ENCODE data around the gene CPZ.

CPZ gene

GRCh38 chr4:8598391-8599090, 6.0 kb downstream of the CPZ start:
- FAIRE-seq (no peak), DNase-seq (ENCODE audit: insufficient read length, low spot score) (no peak)
- no peak for TF ChIP-seq SPI1 (IDR thresholded peaks at IDR 0.05; ENCODE audit: low read depth, low read length)
- TF ChIP-seq POLR2AphosphoS5 (IDR thresholded peaks at IDR 0.05; ENCODE audit: low read depth, low read length): no peak
- TF ChIP-seq POU2F2 (IDR thresholded peaks at IDR 0.05; ENCODE audit: low read depth, low read length): no peak
- TF ChIP-seq PAX5 (IDR thresholded peaks at IDR 0.05; ENCODE audit: insufficient read depth, low read length, severe bottlenecking): no peak

- TF ChIP-seq POLR2AphosphoS5 (IDR thresholded peaks at IDR 0.05; ENCODE audit: low read depth, low read length): no peak
- TF ChIP-seq TAF1 (IDR thresholded peaks at IDR 0.05; ENCODE audit: low read depth, low read length): no peak
- no peak for TF ChIP-seq POU2F2 (IDR thresholded peaks at IDR 0.05; ENCODE audit: low read depth, low read length)
- TF ChIP-seq POLR2A (IDR thresholded peaks at IDR 0.05; ENCODE audit: low read depth, low read length): no peak
- TF ChIP-seq PAX5 (IDR thresholded peaks at IDR 0.05; ENCODE audit: insufficient read depth, low read length, severe bottlenecking): no peak
- no peak for TF ChIP-seq SPI1 (IDR thresholded peaks at IDR 0.05; ENCODE audit: low read depth, low read length)
- DNase-seq (ENCODE audit: insufficient read length, low spot score) (no peak), FAIRE-seq (no peak)
These were observed 6.5 kb downstream of the CPZ start for GRCh38 chr4:8599091-8599460.

- TF ChIP-seq SPI1 (IDR thresholded peaks at IDR 0.05; ENCODE audit: low read depth, low read length) (no peak), POLR2A (IDR thresholded peaks at IDR 0.05; ENCODE audit: low read depth, low read length) (no peak), POLR2AphosphoS5 (IDR thresholded peaks at IDR 0.05; ENCODE audit: low read depth, low read length) (no peak), TAF1 (IDR thresholded peaks at IDR 0.05; ENCODE audit: low read depth, low read length) (no peak), POU2F2 (IDR thresholded peaks at IDR 0.05; ENCODE audit: low read depth, low read length) (no peak), PAX5 (IDR thresholded peaks at IDR 0.05; ENCODE audit: insufficient read depth, low read length, severe bottlenecking) (no peak)
- FAIRE-seq (no peak), DNase-seq (ENCODE audit: insufficient read length, low spot score) (no peak)
These were observed 7.1 kb downstream of the CPZ start for GRCh38 chr4:8599657-8600056.

- TF ChIP-seq TAF1 (IDR thresholded peaks at IDR 0.05; ENCODE audit: low read depth, low read length): no peak
- no peak for TF ChIP-seq POLR2A (IDR thresholded peaks at IDR 0.05; ENCODE audit: low read depth, low read length)
- TF ChIP-seq POU2F2 (IDR thresholded peaks at IDR 0.05; ENCODE audit: low read depth, low read length): no peak
- TF ChIP-seq PAX5 (IDR thresholded peaks at IDR 0.05; ENCODE audit: insufficient read depth, low read length, severe bottlenecking): no peak
- no peak for TF ChIP-seq POLR2AphosphoS5 (IDR thresholded peaks at IDR 0.05; ENCODE audit: low read depth, low read length)
- TF ChIP-seq SPI1 (IDR thresholded peaks at IDR 0.05; ENCODE audit: low read depth, low read length): no peak
- FAIRE-seq (no peak), DNase-seq (ENCODE audit: insufficient read length, low spot score) (no peak)
These were observed 7.7 kb downstream of the CPZ start for GRCh38 chr4:8600266-8600665.

- DNase-seq (ENCODE audit: insufficient read length, low spot score): no peak
- TF ChIP-seq POLR2AphosphoS5 (IDR thresholded peaks at IDR 0.05; ENCODE audit: low read depth, low read length): no peak
- no peak for TF ChIP-seq PAX5 (IDR thresholded peaks at IDR 0.05; ENCODE audit: insufficient read depth, low read length, severe bottlenecking)
- TF ChIP-seq TAF1 (IDR thresholded peaks at IDR 0.05; ENCODE audit: low read depth, low read length): no peak
- no peak for TF ChIP-seq POU2F2 (IDR thresholded peaks at IDR 0.05; ENCODE audit: low read depth, low read length)
- no peak for TF ChIP-seq POLR2A (IDR thresholded peaks at IDR 0.05; ENCODE audit: low read depth, low read length)
- no peak for TF ChIP-seq SPI1 (IDR thresholded peaks at IDR 0.05; ENCODE audit: low read depth, low read length)
- FAIRE-seq: no peak
These were observed 8.1 kb downstream of the CPZ start for GRCh38 chr4:8600686-8601085.

GRCh38 chr4:8601086-8601485, 8.5 kb downstream of the CPZ start:
- TF ChIP-seq POU2F2 (IDR thresholded peaks at IDR 0.05; ENCODE audit: low read depth, low read length) (no peak), POLR2A (IDR thresholded peaks at IDR 0.05; ENCODE audit: low read depth, low read length) (no peak), TAF1 (IDR thresholded peaks at IDR 0.05; ENCODE audit: low read depth, low read length) (no peak), SPI1 (IDR thresholded peaks at IDR 0.05; ENCODE audit: low read depth, low read length) (no peak), POLR2AphosphoS5 (IDR thresholded peaks at IDR 0.05; ENCODE audit: low read depth, low read length) (no peak)
- FAIRE-seq (no peak), DNase-seq (ENCODE audit: insufficient read length, low spot score) (no peak)

GRCh38 chr4:8601556-8601955, 9.0 kb downstream of the CPZ start:
- TF ChIP-seq POLR2AphosphoS5 (IDR thresholded peaks at IDR 0.05; ENCODE audit: low read depth, low read length): no peak
- TF ChIP-seq POU2F2 (IDR thresholded peaks at IDR 0.05; ENCODE audit: low read depth, low read length): no peak
- TF ChIP-seq POLR2A (IDR thresholded peaks at IDR 0.05; ENCODE audit: low read depth, low read length): no peak
- TF ChIP-seq TAF1 (IDR thresholded peaks at IDR 0.05; ENCODE audit: low read depth, low read length): no peak
- TF ChIP-seq SPI1 (IDR thresholded peaks at IDR 0.05; ENCODE audit: low read depth, low read length): no peak
- TF ChIP-seq PAX5 (IDR thresholded peaks at IDR 0.05; ENCODE audit: insufficient read depth, low read length, severe bottlenecking): no peak
- no peak for DNase-seq (ENCODE audit: insufficient read length, low spot score)
- no peak for FAIRE-seq

GRCh38 chr4:8602686-8603430, 10.3 kb downstream of the CPZ start:
- DNase-seq (ENCODE audit: insufficient read length, low spot score): no peak
- TF ChIP-seq POLR2AphosphoS5 (IDR thresholded peaks at IDR 0.05; ENCODE audit: low read depth, low read length): no peak
- TF ChIP-seq POU2F2 (IDR thresholded peaks at IDR 0.05; ENCODE audit: low read depth, low read length): no peak
- no peak for TF ChIP-seq TAF1 (IDR thresholded peaks at IDR 0.05; ENCODE audit: low read depth, low read length)
- TF ChIP-seq POLR2A (IDR thresholded peaks at IDR 0.05; ENCODE audit: low read depth, low read length): no peak
- TF ChIP-seq SPI1 (IDR thresholded peaks at IDR 0.05; ENCODE audit: low read depth, low read length): no peak
- TF ChIP-seq PAX5 (IDR thresholded peaks at IDR 0.05; ENCODE audit: insufficient read depth, low read length, severe bottlenecking): no peak
- no peak for FAIRE-seq

- TF ChIP-seq PAX5 (IDR thresholded peaks at IDR 0.05; ENCODE audit: insufficient read depth, low read length, severe bottlenecking): no peak
- TF ChIP-seq POLR2AphosphoS5 (IDR thresholded peaks at IDR 0.05; ENCODE audit: low read depth, low read length): no peak
- no peak for TF ChIP-seq TAF1 (IDR thresholded peaks at IDR 0.05; ENCODE audit: low read depth, low read length)
- no peak for TF ChIP-seq SPI1 (IDR thresholded peaks at IDR 0.05; ENCODE audit: low read depth, low read length)
- TF ChIP-seq POU2F2 (IDR thresholded peaks at IDR 0.05; ENCODE audit: low read depth, low read length): no peak
- TF ChIP-seq POLR2A (IDR thresholded peaks at IDR 0.05; ENCODE audit: low read depth, low read length): no peak
- DNase-seq (ENCODE audit: insufficient read length, low spot score) (no peak), FAIRE-seq (no peak)
These were observed 11.4 kb downstream of the CPZ start for GRCh38 chr4:8603931-8604330.
